GM23248 (cell line): ENCODE measurements around the gene ATG7.

Source experiments
- EZH2 ChIP-seq: fragments of 200-600 bp; sonication (generic); IDR thresholded peaks from 2 replicates; pipeline ENCODE4 v1.6.1; 2018; ENCODE audit warnings: antibody characterized with exemption, mild to moderate bottlenecking; ENCODE audit not compliant: insufficient read depth, poor library complexity, severe bottlenecking
- EZH2phosphoT487 ChIP-seq: fragments of 200-600 bp; sonication (generic); IDR thresholded peaks from 2 replicates; pipeline ENCODE4 v1.6.1; 2018; ENCODE audit warnings: antibody characterized with exemption, moderate library complexity, mild to moderate bottlenecking, low read depth; ENCODE audit not compliant: insufficient read depth

DNA sequence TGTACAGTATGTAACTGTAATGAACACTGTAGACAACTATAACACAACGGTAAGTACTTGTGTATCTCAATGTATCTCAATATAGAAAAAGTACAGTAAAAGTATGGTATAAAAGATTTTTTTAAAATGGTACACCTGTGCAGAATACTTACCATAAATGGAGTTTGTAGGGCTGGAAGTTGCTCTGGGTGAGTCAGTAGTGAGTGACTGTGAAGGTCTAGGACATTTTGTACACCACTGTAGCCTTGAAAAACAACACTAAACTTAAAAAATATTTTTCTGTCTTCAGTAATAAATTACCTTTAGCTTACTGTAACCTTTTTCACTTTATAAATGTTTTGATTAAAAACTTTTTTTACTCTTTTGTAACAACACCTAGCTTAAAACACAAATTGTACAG is 142.9 kb downstream of the ATG7 start:
- TF ChIP-seq EZH2: no peak
- TF ChIP-seq EZH2phosphoT487: no peak
